ENCODE measurements around the gene EGFR.

The EGFR gene

GRCh38 chr7:55036950-55037736 is 18.3 kb downstream of the EGFR start:
- no peak for TF ChIP-seq FOXP2 (optimal IDR thresholded peaks at IDR 0.05; ENCODE audit: borderline replicate concordance, extremely low read depth, extremely low read length, insufficient read depth)
- no peak for TF ChIP-seq SIN3A (IDR thresholded peaks at IDR 0.05; ENCODE audit: borderline replicate concordance, insufficient read depth, low read length)
- no peak for TF ChIP-seq REST (IDR thresholded peaks at IDR 0.05; ENCODE audit: insufficient read depth in 1 of 2, low read depth in 2 of 2, low read length in 2 of 2)
- no peak for TF ChIP-seq TAF1 (IDR thresholded peaks at IDR 0.05; ENCODE audit: borderline replicate concordance, insufficient read depth, low read length)
- no peak for TF ChIP-seq POLR2AphosphoS5 (IDR thresholded peaks at IDR 0.05; ENCODE audit: low read depth, low read length)

DNA sequence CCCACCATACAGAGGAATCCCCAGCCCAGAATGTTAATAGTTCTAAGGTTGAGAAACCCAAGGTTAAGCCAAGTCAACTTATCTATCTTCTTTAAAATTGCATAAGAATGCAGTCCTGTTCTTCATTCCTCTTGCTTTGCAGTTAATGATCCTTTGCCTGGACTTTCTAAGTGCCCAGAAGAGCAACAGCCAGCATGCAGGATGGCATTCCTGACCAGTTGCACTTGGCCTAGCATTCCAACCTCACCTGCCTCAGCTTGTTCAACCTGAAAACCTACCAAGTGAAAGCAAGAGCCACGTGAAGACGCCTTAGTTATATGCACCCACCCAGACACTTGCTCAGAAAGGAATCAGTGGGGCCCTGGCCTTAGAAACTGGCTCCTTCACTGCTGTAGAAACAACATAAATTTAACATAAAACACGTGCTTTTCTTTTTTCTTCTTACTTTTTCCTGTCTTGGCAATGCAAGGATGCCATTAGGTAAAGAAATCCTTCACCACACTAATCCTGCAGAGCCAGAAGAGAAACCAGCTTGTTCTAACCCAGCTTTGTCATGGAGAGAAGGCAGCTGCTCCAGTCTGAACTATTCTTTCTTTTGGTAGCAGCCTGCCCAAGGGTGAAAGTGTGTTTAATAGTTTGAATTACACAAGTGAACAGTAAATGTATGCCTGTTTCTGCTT is 25.0 kb downstream of the EGFR start:
- no peak for TF ChIP-seq SIN3A (IDR thresholded peaks at IDR 0.05; ENCODE audit: borderline replicate concordance, insufficient read depth, low read length)
- no peak for TF ChIP-seq FOXP2 (optimal IDR thresholded peaks at IDR 0.05; ENCODE audit: borderline replicate concordance, extremely low read depth, extremely low read length, insufficient read depth)
- TF ChIP-seq POLR2AphosphoS5 (IDR thresholded peaks at IDR 0.05; ENCODE audit: low read depth, low read length): no peak
- no peak for TF ChIP-seq TAF1 (IDR thresholded peaks at IDR 0.05; ENCODE audit: borderline replicate concordance, insufficient read depth, low read length)
- TF ChIP-seq REST (IDR thresholded peaks at IDR 0.05; ENCODE audit: insufficient read depth in 1 of 2, low read depth in 2 of 2, low read length in 2 of 2): no peak

- TF ChIP-seq SIN3A (IDR thresholded peaks at IDR 0.05; ENCODE audit: borderline replicate concordance, insufficient read depth, low read length) (no peak), POLR2AphosphoS5 (IDR thresholded peaks at IDR 0.05; ENCODE audit: low read depth, low read length) (no peak), FOXP2 (optimal IDR thresholded peaks at IDR 0.05; ENCODE audit: borderline replicate concordance, extremely low read depth, extremely low read length, insufficient read depth) (no peak), REST (IDR thresholded peaks at IDR 0.05; ENCODE audit: insufficient read depth in 1 of 2, low read depth in 2 of 2, low read length in 2 of 2) (no peak), TAF1 (IDR thresholded peaks at IDR 0.05; ENCODE audit: borderline replicate concordance, insufficient read depth, low read length) (no peak)
Observed at GRCh38 chr7:55044371-55044717, 25.5 kb downstream of the EGFR start.

- no peak for TF ChIP-seq FOXP2 (optimal IDR thresholded peaks at IDR 0.05; ENCODE audit: borderline replicate concordance, extremely low read depth, extremely low read length, insufficient read depth)
- no peak for TF ChIP-seq POLR2AphosphoS5 (IDR thresholded peaks at IDR 0.05; ENCODE audit: low read depth, low read length)
- TF ChIP-seq REST (IDR thresholded peaks at IDR 0.05; ENCODE audit: insufficient read depth in 1 of 2, low read depth in 2 of 2, low read length in 2 of 2): no peak
- no peak for TF ChIP-seq SIN3A (IDR thresholded peaks at IDR 0.05; ENCODE audit: borderline replicate concordance, insufficient read depth, low read length)
- no peak for TF ChIP-seq TAF1 (IDR thresholded peaks at IDR 0.05; ENCODE audit: borderline replicate concordance, insufficient read depth, low read length)
Observed at GRCh38 chr7:55044791-55045190, 26.0 kb downstream of the EGFR start.

Data from PFSK-1 (cell line).